ENCODE results near the gene FCHO2.

Gene FCHO2

GRCh38 chr5:73139485-73139884, 183.6 kb downstream of the FCHO2 start:
- H3K4me3 ChIP-seq (ENCODE audit: low read length), result no peak overlapping the region
- DNase-seq (ENCODE audit: low read depth), result no peak
- TF ChIP-seq CTCF (IDR thresholded peaks at IDR 0.05; ENCODE audit: insufficient read depth, low read depth, low read length, missing control alignments), result no peak

Data from epithelial cell of esophagus (primary cell).